HG02938 (cell line): ENCODE results near the gene OSTN.
A peak's percentile ranks its signal among the peaks of the same experiment; 100 is the strongest.
"Not testable (repeated sequence)": the region's sequence is repeated elsewhere in the genome, so short reads cannot be mapped to it uniquely, and the experiment has no call there.

Experiments used
- ATAC-seq: cut with Tn5 transposase; IDR thresholded peaks from one replicate; pipeline ENCODE4 v1.9.1; 2021; ENCODE audit warnings: mild to moderate bottlenecking, moderate library complexity; ENCODE audit not compliant: unreplicated experiment

The OSTN gene

GRCh38 chr3:191262650-191263049 is 63.6 kb downstream of the OSTN start:
- no peak for ATAC-seq

- peak; percentile 88 for ATAC-seq
Observed at GRCh38 chr3:191263365-191263764, 64.3 kb downstream of the OSTN start.

GRCh38 chr3:191263850-191264249 is 64.8 kb downstream of the OSTN start:
- ATAC-seq = no peak

- ATAC-seq = no peak
Observed at GRCh38 chr3:191268737-191269136, 69.7 kb downstream of the OSTN start.

- peak; percentile 69 for ATAC-seq
Observed at GRCh38 chr3:191269289-191270085, 70.4 kb downstream of the OSTN start.

- not testable (repeated sequence) for ATAC-seq
Observed at GRCh38 chr3:191275244-191275643, 76.2 kb downstream of the OSTN start.

- ATAC-seq = no peak
Observed at GRCh38 chr3:191275751-191276150, 76.7 kb downstream of the OSTN start.

- no peak for ATAC-seq
Observed at GRCh38 chr3:191280111-191280510, 81.1 kb downstream of the OSTN start.

- no peak for ATAC-seq
Observed at GRCh38 chr3:191280882-191281281, 81.8 kb downstream of the OSTN start.

- ATAC-seq = no peak
Observed at GRCh38 chr3:191282251-191283185, 83.5 kb downstream of the OSTN start.

GRCh38 chr3:191283400-191283799 is 84.4 kb downstream of the OSTN start:
- ATAC-seq = peak; percentile 86

- ATAC-seq = peak; percentile 76
Observed at GRCh38 chr3:191290311-191291025, 91.4 kb downstream of the OSTN start.

- no peak for ATAC-seq
Observed at GRCh38 chr3:191292243-191293015, 93.4 kb downstream of the OSTN start.

GRCh38 chr3:191294291-191294690 is 95.2 kb downstream of the OSTN start:
- ATAC-seq = no peak

GRCh38 chr3:191296041-191296541 is 97.0 kb downstream of the OSTN start:
- ATAC-seq = peak; percentile 86

GRCh38 chr3:191298846-191299245 is 99.8 kb downstream of the OSTN start:
- no peak for ATAC-seq

- no peak for ATAC-seq
Observed at GRCh38 chr3:191300422-191300821, 101.4 kb downstream of the OSTN start.

- ATAC-seq = peak; percentile 88
Observed at GRCh38 chr3:191301017-191301416, 102.0 kb downstream of the OSTN start.

GRCh38 chr3:191301782-191302411 is 102.9 kb downstream of the OSTN start:
- ATAC-seq = no peak

- ATAC-seq = no peak
Observed at GRCh38 chr3:191302451-191302850, 103.4 kb downstream of the OSTN start.
